HCT116 (cell line): ENCODE data around the gene SMG5.

Experiments
- CTCF ChIP-seq, 3 experiments: fragments of 200-600 bp in 1 of 3; sonication (generic) in 1 of 3; IDR thresholded peaks in 2 of 3; conservative IDR thresholded peaks in 1 of 3; 2 replicates each; pipeline ENCODE4 v1.5.1; 2012 to 2017; ENCODE audit warnings: low read depth in 2 of 3, low read length in 2 of 3, antibody characterized with exemption in 1 of 3, borderline replicate concordance in 1 of 3, control low read depth in 1 of 3, mild to moderate bottlenecking in 1 of 3, mixed read lengths in 1 of 3, mixed run types in 1 of 3, moderate library complexity in 1 of 3; ENCODE audit not compliant: insufficient read depth in 1 of 3
- EZH2phosphoT487 ChIP-seq: fragments of 200-600 bp; IDR thresholded peaks from 2 replicates; pipeline ENCODE4 v1.6.1; 2018; ENCODE audit warnings: antibody characterized with exemption, borderline replicate concordance
- YY1 ChIP-seq: IDR thresholded peaks from 2 replicates; pipeline ENCODE4 v1.6.1; 2011; ENCODE audit warnings: low read length, low read depth, moderate library complexity, mild to moderate bottlenecking; ENCODE audit not compliant: insufficient replicate concordance; ENCODE audit errors: extremely low read depth

GRCh38 chr1:156251527-156251926 lies 31.1 kb downstream of the SMG5 start:
- TF ChIP-seq CTCF (IDR thresholded peaks at IDR 0.05 in 2 of 3, conservative IDR thresholded peaks at IDR 0.05 in 1 of 3; ENCODE audit: borderline replicate concordance in 1 of 3, insufficient read depth in 1 of 3, low read depth in 2 of 3, low read length in 2 of 3) (no peak), YY1 (no peak), EZH2phosphoT487 (no peak)
